ENCODE measurements around the gene FAM170B. TPM values are rescaled to one million over a fixed set of nuclear protein-coding genes. Genes with fewer than 3 reads are reported as not detected.

FAM170B gene
- total and polyA plus RNA-seq, 9 of the 15 experiments (the other 6 are each of a cell fraction or from before 2014, with no cell fraction given), result 0.11 to 0.21 TPM; not detected in 7

- TF ChIP-seq, protein P1, sequence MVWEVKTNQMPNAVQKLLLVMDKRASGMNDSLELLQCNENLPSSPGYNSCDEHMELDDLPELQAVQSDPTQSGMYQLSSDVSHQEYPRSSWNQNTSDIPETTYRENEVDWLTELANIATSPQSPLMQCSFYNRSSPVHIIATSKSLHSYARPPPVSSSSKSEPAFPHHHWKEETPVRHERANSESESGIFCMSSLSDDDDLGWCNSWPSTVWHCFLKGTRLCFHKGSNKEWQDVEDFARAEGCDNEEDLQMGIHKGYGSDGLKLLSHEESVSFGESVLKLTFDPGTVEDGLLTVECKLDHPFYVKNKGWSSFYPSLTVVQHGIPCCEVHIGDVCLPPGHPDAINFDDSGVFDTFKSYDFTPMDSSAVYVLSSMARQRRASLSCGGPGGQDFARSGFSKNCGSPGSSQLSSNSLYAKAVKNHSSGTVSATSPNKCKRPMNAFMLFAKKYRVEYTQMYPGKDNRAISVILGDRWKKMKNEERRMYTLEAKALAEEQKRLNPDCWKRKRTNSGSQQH (CRISPR knock-in tag; IDR thresholded peaks at IDR 0.05), result peak; percentile 48; the same call in 1 of the 2 replicates
- TF ChIP-seq BHLHE40 (IDR thresholded peaks at IDR 0.05; ENCODE audit: low read length), result peak; percentile 41
- peak; percentile 77 for TF ChIP-seq ERF (CRISPR knock-in tag; IDR thresholded peaks at IDR 0.05)
- TF ChIP-seq PTRF (tag; IDR thresholded peaks at IDR 0.05), result peak; percentile 33; the same call in 1 of the 2 replicates
- TF ChIP-seq CREB5 (CRISPR knock-in tag; IDR thresholded peaks at IDR 0.05), result no peak
- TF ChIP-seq ZFP36 (IDR thresholded peaks at IDR 0.05; ENCODE audit: low read depth, low read length, partially characterized antibody), result peak; percentile 68
- TF ChIP-seq CEBPB (tag; IDR thresholded peaks at IDR 0.05), result no peak
- TF ChIP-seq C11orf30 (IDR thresholded peaks at IDR 0.05; ENCODE audit: low read depth), result peak; percentile 98
- TF ChIP-seq GABPA (tag; conservative IDR thresholded peaks at IDR 0.05; ENCODE audit: low read depth), result 0 out of 2 replicates have a peak, but pooled peaks have one; percentile 19
- TF ChIP-seq ARNT (IDR thresholded peaks at IDR 0.05), result 0 out of 4 replicates have a peak, but pooled peaks of 1 of the 2 experiments have one; percentile 52
- no peak for TF ChIP-seq NONO (IDR thresholded peaks at IDR 0.05; ENCODE audit: low read depth in 2 of 2, low read length in 1 of 2)
- no peak for TF ChIP-seq ZNF785 (CRISPR knock-in tag; IDR thresholded peaks at IDR 0.05)
- peak; percentile 96 for TF ChIP-seq BACH1 (tag; IDR thresholded peaks at IDR 0.05)
- TF ChIP-seq NR2C1 (IDR thresholded peaks at IDR 0.05), result no peak
- TF ChIP-seq NR2C1 (tag; IDR thresholded peaks at IDR 0.05), result 0 out of 2 replicates have a peak, but pooled peaks have one; percentile 39
- TF ChIP-seq ZNF217 (CRISPR knock-in tag; IDR thresholded peaks at IDR 0.05), result no peak
- peak; percentile 14 for TF ChIP-seq MEIS2 (IDR thresholded peaks at IDR 0.05; ENCODE audit: partially characterized antibody)
- no peak for TF ChIP-seq THAP12 (CRISPR knock-in tag; IDR thresholded peaks at IDR 0.05)
- TF ChIP-seq PPARD (CRISPR knock-in tag; IDR thresholded peaks at IDR 0.05), result no peak
- TF ChIP-seq YY1 (IDR thresholded peaks at IDR 0.05; ENCODE audit: borderline replicate concordance in 1 of 3, control insufficient read depth in 1 of 3, extremely low read depth in 1 of 3, insufficient read depth in 3 of 3, insufficient read length in 1 of 3, insufficient replicate concordance in 2 of 3, low read depth in 1 of 3, low read length in 2 of 3), result no peak
- no peak; the same call in 1 of the 2 replicates for TF ChIP-seq CC2D1A (IDR thresholded peaks at IDR 0.05)
- TF ChIP-seq MTA3 (IDR thresholded peaks at IDR 0.05; ENCODE audit: borderline replicate concordance), result peak; percentile 87
- peak; percentile 100 for TF ChIP-seq MAFG (tag; conservative IDR thresholded peaks at IDR 0.05)
Observed at GRCh38 chr10:49165821-49166483, 32.1 kb upstream of the FAM170B start (continued).

Data from K562 (cell line).